Left renal cortex interstitium (tissue), 4 donors: Measurements from ENCODE around the gene DHCR24. TPM values are rescaled to one million over a fixed set of nuclear protein-coding genes. Genes with fewer than 3 reads are reported as not detected.

Source experiments
- DNase-seq, 4 donors: peaks; one replicate each; pipeline ENCODE4 v3.0.0-alpha.2; 2013; ENCODE audit warnings: low read depth in 4 of 4, low spot score in 2 of 4, missing footprints in 1 of 4
- polyA plus RNA-seq, 4 donors: library from polyadenylated mRNA; unstranded; fragments of 120-200 nt; gene quantifications; one replicate each; pipeline ENCODE4 v1.2.1, GENCODE V29; 2013; ENCODE audit not compliant: insufficient read length in 4 of 4

The DHCR24 gene
- polyA plus RNA-seq, 4 donors = 63.4 to 89.1 (median 78.0) TPM

DNA sequence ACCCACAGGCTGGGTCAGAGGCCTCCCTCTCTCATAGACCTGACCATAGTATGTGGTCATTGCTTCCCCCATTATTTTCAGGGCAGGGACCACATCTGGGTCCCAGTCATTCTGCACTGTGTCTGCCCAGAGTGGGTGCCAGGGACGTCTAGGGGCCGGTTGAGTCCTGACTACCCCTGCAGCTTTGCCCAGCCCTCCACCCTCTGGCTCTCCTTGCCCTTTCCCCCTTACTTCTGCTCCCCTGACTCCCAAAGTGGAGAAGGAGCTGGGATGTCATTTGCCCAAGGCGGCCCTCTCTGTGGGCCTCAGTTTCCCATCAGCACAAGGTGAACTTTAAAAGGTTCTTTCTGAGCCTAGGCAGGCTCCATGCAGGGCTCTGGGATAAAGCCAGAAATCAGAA, 81.5 kb downstream of the DHCR24 start:
- DNase-seq = no peak

DNA sequence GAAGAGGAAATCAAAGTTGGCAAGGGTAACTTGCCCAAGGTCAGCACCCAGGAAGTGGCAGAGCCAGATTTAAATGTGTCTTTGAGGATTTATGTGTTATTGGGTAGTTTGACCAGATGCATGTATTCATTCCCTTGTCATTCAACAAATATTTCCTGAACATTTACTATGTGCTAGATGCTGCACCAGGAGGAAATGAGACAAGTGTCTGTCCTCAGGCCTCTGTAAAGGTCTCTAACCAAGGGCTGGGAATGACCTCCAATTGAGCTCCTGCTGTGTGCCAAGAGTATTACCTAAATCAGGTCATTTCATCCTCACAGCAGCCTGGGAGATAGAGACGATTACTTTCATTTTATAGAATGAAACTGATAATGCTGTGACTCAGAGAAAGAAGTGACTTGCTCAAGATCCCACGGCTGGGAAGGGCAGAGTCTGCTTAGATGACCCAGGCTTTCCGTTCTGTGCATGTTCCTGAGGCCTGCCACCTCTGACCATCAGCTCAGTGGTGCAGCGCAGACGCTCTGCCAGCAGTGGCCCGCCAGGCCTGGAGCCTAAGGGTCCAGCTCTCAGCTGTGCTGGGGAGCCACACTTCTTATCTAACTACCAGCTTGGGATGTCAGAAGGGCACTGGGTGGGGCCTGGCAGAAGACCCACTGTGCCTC, 82.4 kb downstream of the DHCR24 start:
- no peak for DNase-seq

DNA sequence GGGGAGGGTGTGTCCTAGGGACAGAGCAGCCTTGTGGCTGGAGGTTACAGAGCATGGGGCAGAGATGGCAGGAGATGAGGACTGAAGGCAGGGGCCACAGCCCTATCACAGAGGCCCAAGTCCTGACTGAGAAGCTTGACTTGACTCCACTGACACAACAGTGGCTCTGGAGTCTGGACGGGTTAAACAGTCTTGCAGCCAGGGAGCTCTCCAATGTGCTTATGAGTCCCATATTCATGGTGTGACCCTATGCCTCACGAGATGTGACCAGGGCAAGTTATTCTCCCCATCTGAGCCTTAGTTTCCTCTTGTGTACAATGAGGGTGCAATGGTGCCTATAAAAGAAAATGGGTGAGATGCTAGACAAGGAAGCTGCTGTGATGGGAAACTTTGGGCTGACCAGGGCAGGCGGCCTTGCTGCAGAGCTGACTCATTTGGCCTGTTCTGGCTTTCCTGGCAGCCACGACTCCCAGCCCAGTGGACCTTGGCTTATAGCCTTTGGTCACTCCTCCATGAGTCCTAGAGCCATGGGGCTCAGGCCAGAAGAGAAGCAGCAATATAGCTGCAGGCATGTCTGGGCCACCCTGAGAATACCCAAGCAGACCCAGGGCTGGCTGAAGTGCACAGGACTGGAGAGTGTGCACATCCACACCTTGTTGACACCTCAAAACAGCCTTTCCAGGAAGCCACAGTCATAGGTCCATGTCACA, 83.1 kb downstream of the DHCR24 start:
- DNase-seq = no peak

DNA sequence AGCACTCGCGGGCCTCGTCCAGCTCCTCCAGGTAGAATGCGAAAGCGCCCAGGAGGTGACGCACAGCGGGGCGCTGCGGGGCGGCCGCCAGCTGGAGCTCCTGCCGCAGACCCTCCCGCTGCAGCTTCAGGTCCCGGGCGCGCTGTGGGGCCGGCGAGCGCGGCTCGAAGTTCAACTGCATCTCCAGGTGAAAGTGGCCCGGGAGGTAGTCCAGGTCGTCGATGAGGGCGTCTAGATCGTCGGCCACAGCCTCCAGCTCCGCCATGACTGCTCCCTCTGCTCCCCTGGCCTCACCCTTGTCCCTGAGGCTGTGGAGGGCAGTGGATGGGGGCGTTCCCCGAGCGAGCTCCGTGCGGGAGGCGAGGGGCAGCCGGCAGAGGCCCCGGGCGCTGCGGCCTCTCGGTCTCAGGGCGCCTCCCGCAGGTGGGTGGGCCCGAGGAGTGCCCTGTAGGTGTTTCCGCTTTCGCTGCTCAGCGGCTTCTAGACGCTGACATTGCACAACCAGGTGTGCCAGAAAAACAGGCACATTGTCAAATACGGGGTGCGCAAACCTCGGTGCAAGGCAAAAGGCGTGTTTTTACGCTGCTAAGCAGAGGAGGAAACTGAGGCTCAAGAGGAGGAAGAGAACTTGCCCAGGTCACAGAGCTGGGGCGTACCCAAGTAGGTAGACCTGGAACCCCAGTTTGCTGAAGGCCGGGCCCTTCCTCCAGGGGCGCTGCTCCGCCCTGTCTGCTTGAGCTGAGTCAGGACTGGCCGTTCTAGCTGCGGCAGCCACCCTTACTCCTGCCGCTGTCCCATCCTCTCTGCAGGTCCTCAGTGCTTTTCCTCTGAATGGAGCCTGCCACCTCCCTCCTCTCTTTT, 85.9 kb downstream of the DHCR24 start, which contains the start of gene TTC22:
TSS of gene TTC22 (minus strand) at position 425 of the 861 bp plus-strand sequence. CDS start at position 265, 160 bp downstream.
- DNase-seq = no peak

DNA sequence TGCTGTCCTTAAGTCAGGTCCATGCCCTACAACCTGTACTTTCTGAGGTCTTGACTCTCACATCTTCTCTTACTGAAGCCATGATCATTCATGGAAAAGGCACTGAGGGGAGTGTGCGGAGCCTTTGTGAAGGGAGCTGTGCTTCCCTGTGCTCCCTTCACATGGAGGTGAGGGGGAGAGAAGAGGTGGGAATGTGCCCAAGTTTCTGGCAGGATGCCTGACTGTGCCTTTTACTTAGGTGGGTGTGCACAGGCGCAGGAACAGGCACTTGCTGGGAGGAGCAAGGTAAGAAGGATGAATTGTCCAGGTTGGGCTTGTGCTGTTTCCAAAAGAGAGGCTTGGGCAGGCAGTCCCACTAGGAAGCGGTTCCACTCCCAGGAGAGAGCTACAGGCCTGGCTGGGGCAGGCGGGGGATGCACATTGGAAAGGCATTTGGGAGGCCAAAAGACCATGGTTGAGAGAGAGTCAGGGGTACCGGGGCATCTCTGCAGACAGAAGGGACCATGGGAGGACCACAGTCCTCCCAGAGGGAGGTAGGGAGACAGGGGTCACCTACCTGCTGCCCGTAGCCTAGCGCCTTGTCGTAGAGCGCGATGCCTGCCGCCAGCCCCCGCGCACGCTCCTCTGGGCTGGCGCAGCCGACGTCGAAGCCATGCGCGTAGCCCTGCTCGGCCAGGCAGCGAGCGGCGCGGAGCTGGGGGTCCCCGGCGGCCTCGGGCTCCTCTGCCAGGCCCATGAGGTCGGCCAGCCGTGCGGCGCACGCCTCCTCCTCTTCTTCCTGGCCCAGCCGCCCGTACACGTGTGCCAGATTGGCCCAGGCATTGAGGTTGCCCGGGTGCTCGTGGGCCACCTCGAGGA, 86.7 kb downstream of the DHCR24 start:
- DNase-seq = no peak

Other genes starting within 250 kb of the DHCR24 start
- 10 to 100 TPM in 2 of 4 donors, 1 to 10 TPM in 2; 2.8 to 14.2 (median 8.1) TPM for gene MROH7, start 245.4 kb downstream of the DHCR24 start, polyA plus RNA-seq
- gene TTC4, start 171.3 kb downstream of the DHCR24 start, polyA plus RNA-seq = 10 to 100 TPM; 30.5 to 37.7 (median 35.4) TPM
- 10 to 100 TPM in 2 of 4 donors, 1 to 10 TPM in 2; 8.9 to 10.9 (median 10.3) TPM for gene PARS2, start 122.7 kb downstream of the DHCR24 start, polyA plus RNA-seq
- gene TTC22, start 85.9 kb downstream of the DHCR24 start, polyA plus RNA-seq = 1 to 10 TPM; 4.8 to 8.8 (median 7.3) TPM
- 1 to 10 TPM; 1.2 to 1.6 (median 1.5) TPM for gene TMEM61, start 93.4 kb upstream of the DHCR24 start, polyA plus RNA-seq
- 1 to 10 TPM; 4.2 to 6.2 (median 4.9) TPM for gene BSND, start 111.7 kb upstream of the DHCR24 start, polyA plus RNA-seq
- 1 to 10 TPM; 1.2 to 2.4 (median 1.6) TPM for gene PCSK9, start 152.4 kb upstream of the DHCR24 start, polyA plus RNA-seq